ENCODE measurements around the gene ARHGAP31.
"Not testable (repeated sequence)": the region's sequence is repeated elsewhere in the genome, so short reads cannot be mapped to it uniquely, and the experiment has no call there.

Gene ARHGAP31

DNA sequence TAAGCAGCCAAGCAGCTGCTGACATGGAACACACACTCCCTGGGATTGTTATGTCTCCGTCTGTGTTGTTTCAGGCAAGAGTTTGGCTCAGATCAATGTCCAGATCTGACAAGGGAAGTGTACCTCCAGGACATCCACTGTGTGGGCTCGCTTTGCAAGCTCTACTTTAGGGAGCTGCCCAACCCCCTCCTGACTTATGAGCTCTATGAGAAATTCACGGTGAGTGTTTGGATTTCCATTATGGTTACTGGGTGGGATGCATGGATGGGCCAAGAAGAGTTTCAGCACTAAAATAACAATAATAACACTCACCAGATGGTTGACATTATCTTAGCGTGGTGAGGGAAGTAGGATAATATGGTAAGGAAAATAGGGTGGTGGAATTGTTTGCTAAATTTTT lies 74.1 kb downstream of the ARHGAP31 start:
- TF ChIP-seq SUZ12 (IDR thresholded peaks at IDR 0.05) (no peak), NFRKB (IDR thresholded peaks at IDR 0.05) (no peak), FOXA1 (IDR thresholded peaks at IDR 0.05) (no peak), SP1 (IDR thresholded peaks at IDR 0.05) (no peak), FOXM1 (IDR thresholded peaks at IDR 0.05; ENCODE audit: borderline replicate concordance) (no peak)
- TF ChIP-seq, protein P1, sequence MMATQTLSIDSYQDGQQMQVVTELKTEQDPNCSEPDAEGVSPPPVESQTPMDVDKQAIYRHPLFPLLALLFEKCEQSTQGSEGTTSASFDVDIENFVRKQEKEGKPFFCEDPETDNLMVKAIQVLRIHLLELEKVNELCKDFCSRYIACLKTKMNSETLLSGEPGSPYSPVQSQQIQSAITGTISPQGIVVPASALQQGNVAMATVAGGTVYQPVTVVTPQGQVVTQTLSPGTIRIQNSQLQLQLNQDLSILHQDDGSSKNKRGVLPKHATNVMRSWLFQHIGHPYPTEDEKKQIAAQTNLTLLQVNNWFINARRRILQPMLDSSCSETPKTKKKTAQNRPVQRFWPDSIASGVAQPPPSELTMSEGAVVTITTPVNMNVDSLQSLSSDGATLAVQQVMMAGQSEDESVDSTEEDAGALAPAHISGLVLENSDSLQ (IDR thresholded peaks at IDR 0.05), result no peak
- no peak for DNase-seq (ENCODE audit: extremely low spot score)
- CTCF ChIA-PET, result no interaction called here
- POLR2A ChIA-PET, result no interaction called here

DNA sequence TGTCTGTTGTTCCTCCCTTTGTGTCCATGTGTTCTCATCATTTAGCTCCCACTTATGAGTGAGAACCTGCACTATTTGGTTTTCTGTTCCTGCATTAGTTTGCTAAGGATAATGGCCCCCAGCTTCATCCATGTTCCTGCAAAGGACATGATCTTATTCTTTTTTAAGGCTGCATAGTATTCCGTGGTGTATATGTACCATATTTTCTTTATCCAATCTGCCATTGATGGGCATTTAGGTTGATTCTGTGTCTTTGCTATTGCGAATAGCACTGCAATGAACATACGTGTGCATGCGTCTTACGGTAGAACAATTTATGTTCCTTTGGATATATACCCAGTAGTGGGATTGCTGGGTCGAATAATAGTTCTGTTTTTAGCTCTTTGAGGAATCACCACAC lies 77.6 kb downstream of the ARHGAP31 start:
- CTCF ChIA-PET, result not testable (repeated sequence)

DNA sequence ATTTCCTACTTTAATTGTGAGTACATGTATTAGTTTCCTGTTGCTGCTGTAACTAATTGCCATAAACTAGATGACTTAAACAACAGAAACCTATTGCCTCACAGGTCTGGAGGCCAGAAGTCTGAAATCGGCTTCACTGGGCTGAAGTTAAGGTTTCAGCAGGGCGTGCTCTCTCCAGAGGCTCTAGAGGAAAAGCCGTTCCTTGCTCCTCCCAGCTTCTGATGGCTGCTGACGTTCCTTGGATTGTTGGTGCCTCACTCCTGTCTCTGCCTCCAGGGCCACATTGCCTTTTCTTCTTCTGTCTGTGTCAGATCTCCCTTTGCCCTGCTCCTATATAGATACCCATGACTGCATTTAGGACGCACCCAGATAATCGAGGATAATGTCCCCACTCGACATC lies 80.9 kb downstream of the ARHGAP31 start:
- no peak for DNase-seq (ENCODE audit: extremely low spot score)
- TF ChIP-seq SP1 (IDR thresholded peaks at IDR 0.05), result no peak
- ChIA-PET CTCF (no interaction called here), POLR2A (no interaction called here)

More for the DNA sequence above, 77.6 kb downstream of the ARHGAP31 start:
- POLR2A ChIA-PET; DNase-seq (ENCODE audit: extremely low spot score): not testable (repeated sequence)

DNA sequence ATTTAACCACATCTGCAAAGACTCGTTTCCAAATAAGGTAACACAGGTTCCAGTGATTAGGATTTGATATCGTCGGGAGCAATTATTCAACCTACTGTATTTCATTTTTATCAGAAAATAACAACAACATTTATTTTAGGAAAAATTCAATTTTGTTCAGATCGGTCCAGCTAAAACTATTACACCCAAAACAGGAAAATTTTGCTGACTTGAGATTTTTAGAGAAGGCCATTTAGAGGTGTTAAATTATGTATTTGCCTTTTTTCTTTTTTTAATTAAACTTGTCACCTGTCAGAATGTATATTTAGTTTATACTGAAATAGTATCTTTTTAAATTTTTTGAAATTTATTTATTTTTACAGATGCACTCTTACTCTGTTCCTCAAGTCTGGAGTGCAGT lies 81.3 kb downstream of the ARHGAP31 start:
- CTCF ChIA-PET, result no interaction called here
- DNase-seq (ENCODE audit: extremely low spot score), result no peak
- TF ChIP-seq NFRKB (IDR thresholded peaks at IDR 0.05) (no peak), ELF4 (IDR thresholded peaks at IDR 0.05) (no peak), L3MBTL2 (conservative IDR thresholded peaks at IDR 0.05) (no peak), TARDBP (IDR thresholded peaks at IDR 0.05) (no peak), CTBP1 (IDR thresholded peaks at IDR 0.05; ENCODE audit: borderline replicate concordance) (no peak), ZNF384 (IDR thresholded peaks at IDR 0.05) (no peak), FOXM1 (IDR thresholded peaks at IDR 0.05; ENCODE audit: borderline replicate concordance) (no peak), BHLHE40 (IDR thresholded peaks at IDR 0.05; ENCODE audit: borderline replicate concordance) (no peak), SUZ12 (IDR thresholded peaks at IDR 0.05) (no peak), FOXK2 (IDR thresholded peaks at IDR 0.05) (no peak), LEF1 (IDR thresholded peaks at IDR 0.05; ENCODE audit: borderline replicate concordance) (no peak), HDGF (IDR thresholded peaks at IDR 0.05; ENCODE audit: borderline replicate concordance) (no peak)
- TF ChIP-seq, protein P1 (IDR thresholded peaks at IDR 0.05), result no peak
- POLR2A ChIA-PET, result no interaction called here

DNA sequence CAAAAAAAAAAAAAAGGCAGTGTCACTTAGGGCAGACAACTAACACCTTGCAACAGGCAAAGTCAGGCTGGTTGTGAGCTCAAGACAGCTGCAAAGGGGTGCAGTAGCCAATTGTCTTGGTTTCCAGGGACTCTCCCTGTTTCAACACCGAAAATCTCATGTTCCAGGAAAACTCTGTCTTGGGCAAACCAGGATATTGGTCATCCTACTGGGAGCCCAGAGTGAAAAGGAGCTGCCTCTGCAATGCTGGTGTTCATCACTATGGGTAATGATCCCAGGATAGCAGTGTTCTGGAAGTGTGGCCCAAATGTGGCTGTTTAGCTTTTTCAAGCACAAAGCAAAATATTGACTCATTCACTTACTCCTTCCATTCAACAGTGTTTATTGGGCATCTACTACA lies 82.6 kb downstream of the ARHGAP31 start:
- no peak for TF ChIP-seq FOXK2 (IDR thresholded peaks at IDR 0.05)
- TF ChIP-seq L3MBTL2 (conservative IDR thresholded peaks at IDR 0.05), result no peak
- no peak for TF ChIP-seq LEF1 (IDR thresholded peaks at IDR 0.05; ENCODE audit: borderline replicate concordance)
- no peak for TF ChIP-seq FOXA1 (IDR thresholded peaks at IDR 0.05)
- TF ChIP-seq NFRKB (IDR thresholded peaks at IDR 0.05), result no peak
- no peak for TF ChIP-seq CTBP1 (IDR thresholded peaks at IDR 0.05; ENCODE audit: borderline replicate concordance)
- no peak for TF ChIP-seq SP1 (IDR thresholded peaks at IDR 0.05)
- no peak for TF ChIP-seq ZNF384 (IDR thresholded peaks at IDR 0.05)
- TF ChIP-seq SUZ12 (IDR thresholded peaks at IDR 0.05), result no peak
- TF ChIP-seq, protein P1 (IDR thresholded peaks at IDR 0.05), result no peak
- TF ChIP-seq HDGF (IDR thresholded peaks at IDR 0.05; ENCODE audit: borderline replicate concordance), result no peak
- no peak for TF ChIP-seq TARDBP (IDR thresholded peaks at IDR 0.05)
- no peak for TF ChIP-seq BHLHE40 (IDR thresholded peaks at IDR 0.05; ENCODE audit: borderline replicate concordance)
- no peak for TF ChIP-seq ARNT (IDR thresholded peaks at IDR 0.05)
- TF ChIP-seq ELF4 (IDR thresholded peaks at IDR 0.05), result no peak
- no peak for TF ChIP-seq FOXM1 (IDR thresholded peaks at IDR 0.05; ENCODE audit: borderline replicate concordance)
- ChIA-PET POLR2A (no interaction called here), CTCF (no interaction called here)
- no peak for DNase-seq (ENCODE audit: extremely low spot score)

DNA sequence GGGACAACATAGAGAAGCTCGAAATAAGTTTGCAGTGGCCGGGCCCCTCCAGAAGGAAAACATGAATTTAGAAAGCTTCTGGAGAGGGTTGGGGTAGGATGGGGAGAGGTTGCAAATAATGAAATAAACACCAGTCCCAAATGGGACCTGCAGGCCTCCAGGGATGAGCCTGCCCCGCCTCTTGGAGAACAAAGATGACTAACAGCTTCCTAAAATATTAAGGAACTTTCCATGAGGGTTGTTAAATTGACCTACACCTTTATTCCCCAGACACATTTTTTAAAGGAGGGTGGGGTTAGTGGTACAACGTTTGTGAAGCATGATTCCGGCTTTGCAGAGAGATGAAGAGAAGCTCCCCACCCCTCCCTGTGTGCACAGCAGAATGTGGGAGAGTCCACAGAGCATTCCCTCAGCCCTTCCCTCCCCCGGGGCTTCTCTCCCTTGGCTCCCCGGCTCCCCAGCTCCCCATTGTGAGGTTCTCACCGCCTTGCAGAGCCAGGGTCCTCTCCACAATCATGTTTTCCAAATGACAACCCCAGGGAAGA lies 84.1 kb downstream of the ARHGAP31 start:
- CTCF ChIA-PET, result no interaction called here
- POLR2A ChIA-PET, result no interaction called here
- DNase-seq (ENCODE audit: extremely low spot score), result no peak
- no peak for TF ChIP-seq L3MBTL2 (conservative IDR thresholded peaks at IDR 0.05)
- no peak for TF ChIP-seq ELF4 (IDR thresholded peaks at IDR 0.05)
- TF ChIP-seq BHLHE40 (IDR thresholded peaks at IDR 0.05; ENCODE audit: borderline replicate concordance), result no peak
- no peak for TF ChIP-seq LEF1 (IDR thresholded peaks at IDR 0.05; ENCODE audit: borderline replicate concordance)
- no peak for TF ChIP-seq TARDBP (IDR thresholded peaks at IDR 0.05)
- TF ChIP-seq FOXM1 (IDR thresholded peaks at IDR 0.05; ENCODE audit: borderline replicate concordance), result no peak
- TF ChIP-seq HDGF (IDR thresholded peaks at IDR 0.05; ENCODE audit: borderline replicate concordance), result no peak
- TF ChIP-seq CTBP1 (IDR thresholded peaks at IDR 0.05; ENCODE audit: borderline replicate concordance), result no peak
- no peak for TF ChIP-seq SP1 (IDR thresholded peaks at IDR 0.05)
- no peak for TF ChIP-seq ZNF384 (IDR thresholded peaks at IDR 0.05)
- no peak for TF ChIP-seq ARNT (IDR thresholded peaks at IDR 0.05)
- TF ChIP-seq, protein P1 (IDR thresholded peaks at IDR 0.05), result no peak
- TF ChIP-seq NFRKB (IDR thresholded peaks at IDR 0.05), result no peak
- TF ChIP-seq FOXK2 (IDR thresholded peaks at IDR 0.05), result no peak

Data from HEK293T (cell line).